Prostate gland (tissue), 2 donors: ENCODE results near the gene NR2C2AP. TPM values are rescaled to one million over a fixed set of nuclear protein-coding genes. Genes with fewer than 3 reads are reported as not detected.
"Not testable (repeated sequence)": the region's sequence is repeated elsewhere in the genome, so short reads cannot be mapped to it uniquely, and the experiment has no call there.

Experiments
- DNase-seq: peaks from one replicate; pipeline ENCODE4 v3.0.0-alpha.2; 2019; ENCODE audit warnings: low spot score
- H3K27ac ChIP-seq, 2 donors: fragments of 200-600 bp; sonication (generic); 2 replicates each; pipeline ENCODE4 v1.5.1; 2017 to 2019
- H3K27me3 ChIP-seq: fragments of 200-600 bp; sonication (generic); replicated peaks from 2 replicates; pipeline ENCODE4 v1.5.1; 2019; ENCODE audit not compliant: insufficient read depth
- H3K36me3 ChIP-seq, 2 donors: fragments of 200-600 bp; sonication (generic); 1 replicate in 1 of 2; 2 replicates in 1 of 2; pipeline versions ENCODE4 v1.5.1 to v1.8.1; 2017 to 2019
- H3K4me1 ChIP-seq: fragments of 200-600 bp; sonication (generic); replicated peaks from 2 replicates; pipeline ENCODE4 v1.5.1; 2019
- H3K4me3 ChIP-seq, 2 donors: fragments of 200-600 bp; sonication (generic); 2 replicates each; pipeline ENCODE4 v1.5.1; 2017 to 2019
- H3K9me3 ChIP-seq: fragments of 200-600 bp; sonication (generic); 2 replicates; pipeline ENCODE4 v1.5.1; 2017
- CTCF ChIP-seq, 4 experiments: fragments of 200-600 bp in 2 of 4; fragments of 450-650 bp in 2 of 4; sonication (generic) in 2 of 4; IDR thresholded peaks; 1 replicate in 3 of 4; 2 replicates in 1 of 4; pipeline ENCODE4 v1.5.1; 2016 to 2019; ENCODE audit warnings: antibody characterized with exemption in 4 of 4, mild to moderate bottlenecking in 2 of 4, moderate library complexity in 2 of 4
- POLR2A ChIP-seq: fragments of 450-650 bp; IDR thresholded peaks from one replicate; pipeline ENCODE4 v1.6.1; 2016; ENCODE audit warnings: antibody characterized with exemption, mild to moderate bottlenecking
- POLR2AphosphoS5 ChIP-seq: sonication (generic); formaldehyde crosslinking; IDR thresholded peaks from one replicate; pipeline ENCODE4 v1.6.1; 2017; ENCODE audit warnings: antibody characterized with exemption
- WGBS: methylation state at CpG from one replicate; pipeline ENCODE4 v1.1.5; 2018; 5-methylcytosine and 5-hydroxymethylcytosine counted together
- intact Hi-C: fragments of 100-400 bp; cut with DNase I; formaldehyde crosslinking; loops from one replicate; pipeline ENCODE4 v1.14.2; 2022
- total RNA-seq, 2 donors: library from RNA; depleted of rRNA; stranded (reverse); fragments of >200 nt; gene quantifications; one replicate each; pipeline ENCODE4 v1.1.0, GENCODE V29; 2016

Gene NR2C2AP
- total RNA-seq, 2 donors from 2014 or later, result 12.8 to 13.2 TPM

- intact Hi-C loops, result no loop called here
- H3K36me3 ChIP-seq, result peaks cover 3 to 8% of the 10 kb centered on the region in 2 donors
- H3K4me3 ChIP-seq, result no peak overlapping the region
- H3K27ac ChIP-seq, result no peak overlapping the region
- DNase-seq, result no peak
- H3K9me3 ChIP-seq, result no peaks in the 10 kb centered on the region
- TF ChIP-seq CTCF (IDR thresholded peaks at IDR 0.05) (no peak), POLR2AphosphoS5 (no peak), POLR2A (no peak)
- WGBS, result 94% methylated on average over 16 of the region's 17 CpGs
- no peaks in the 10 kb centered on the region for H3K4me1 ChIP-seq
- no peaks in the 10 kb centered on the region for H3K27me3 ChIP-seq
Observed at GRCh38 chr19:19179548-19180441, 23.4 kb downstream of the NR2C2AP start.

- Histone ChIP-seq H3K4me3 (no peak overlapping the region), H3K9me3 (no peaks in the 10 kb centered on the region), H3K36me3 (peaks cover 0 to 5% of the 10 kb centered on the region in 2 donors), H3K27ac (no peak overlapping the region), H3K4me1 (no peaks in the 10 kb centered on the region), H3K27me3 (no peaks in the 10 kb centered on the region)
- DNase-seq, result no peak
- WGBS, result 96% methylated on average over 8 of the region's 8 CpGs
- intact Hi-C loops, result no loop called here
- TF ChIP-seq POLR2AphosphoS5 (no peak), POLR2A (no peak)
Observed at GRCh38 chr19:19176950-19177349, 26.3 kb downstream of the NR2C2AP start.

DNA sequence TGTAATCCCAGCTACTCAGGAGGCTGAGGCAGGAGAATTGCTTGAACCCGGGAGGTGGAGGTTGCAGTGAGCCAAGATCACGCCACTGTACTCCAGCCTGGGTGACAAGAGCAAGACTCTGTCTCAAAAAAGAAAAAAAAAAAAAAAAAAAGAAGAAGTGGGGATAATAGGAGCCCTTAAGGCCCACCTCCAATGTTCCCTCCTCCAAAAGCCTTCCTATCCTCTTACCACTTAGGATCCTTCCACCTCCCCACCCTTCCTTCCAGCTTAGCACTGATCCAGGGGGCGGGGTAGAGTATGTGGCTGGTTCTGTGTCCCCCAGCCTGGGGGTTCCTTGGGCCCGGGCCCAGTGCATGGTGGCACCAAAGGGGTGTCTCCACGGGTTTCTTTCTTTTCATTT, 30.0 kb downstream of the NR2C2AP start:
- H3K27ac ChIP-seq, DNase-seq, H3K4me3 ChIP-seq, H3K36me3 ChIP-seq, H3K4me1 ChIP-seq, H3K27me3 ChIP-seq, H3K9me3 ChIP-seq, intact Hi-C loops: not testable (repeated sequence)
- WGBS, result 93% methylated on average over 5 of the region's 5 CpGs

GRCh38 chr19:19171821-19172532, 31.2 kb downstream of the NR2C2AP start:
- intact Hi-C loops, result no loop called here
- H3K27ac ChIP-seq, result no peak overlapping the region
- no peaks in the 10 kb centered on the region for H3K4me1 ChIP-seq
- 77% methylated on average over 8 of the region's 8 CpGs for WGBS
- H3K27me3 ChIP-seq, result no peaks in the 10 kb centered on the region
- DNase-seq, result no peak
- TF ChIP-seq POLR2A (no peak), CTCF (IDR thresholded peaks at IDR 0.05) (no peak), POLR2AphosphoS5 (no peak)
- no peaks in the 10 kb centered on the region for H3K9me3 ChIP-seq
- no peak overlapping the region for H3K4me3 ChIP-seq
- H3K36me3 ChIP-seq, result no peaks in the 10 kb centered on the region

DNA sequence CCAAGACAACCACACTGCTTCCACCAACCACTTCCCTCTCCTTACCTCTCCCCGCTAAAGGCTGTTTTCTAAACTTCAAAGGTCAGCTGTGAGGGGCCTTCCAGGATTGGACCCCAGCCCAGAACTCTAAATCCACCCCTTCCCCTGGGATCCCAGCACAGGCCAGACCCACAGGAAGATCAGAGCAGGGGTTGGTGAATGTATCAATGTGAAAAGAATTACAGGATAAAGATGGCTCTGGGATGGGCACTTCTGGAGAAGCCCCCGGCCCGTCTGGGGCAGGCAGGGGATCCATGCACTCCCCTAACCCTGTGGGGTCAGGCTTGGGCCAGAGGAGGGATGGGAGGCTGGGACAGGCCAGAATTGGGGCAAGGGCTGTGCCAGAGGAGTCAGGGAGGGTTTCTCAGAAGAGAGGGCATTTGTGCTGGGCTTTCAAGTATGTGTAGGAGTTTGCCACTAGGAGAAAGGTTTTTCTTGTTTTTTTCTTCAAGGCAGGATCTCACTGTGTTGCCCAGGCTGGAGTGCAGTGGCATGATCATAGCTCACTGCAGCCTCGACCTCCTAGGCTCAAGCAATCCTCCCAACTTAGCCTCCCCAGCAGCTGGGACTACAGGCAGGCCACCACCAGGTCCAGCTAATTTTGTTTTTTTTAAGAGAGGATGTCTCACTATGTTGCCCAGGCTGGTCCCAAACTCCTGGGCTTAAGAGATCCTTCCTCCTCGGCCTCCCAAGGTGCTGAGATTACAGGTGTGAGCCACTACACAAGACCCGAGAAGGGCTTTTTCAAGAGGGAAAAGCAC, 32.1 kb downstream of the NR2C2AP start:
- WGBS, result 91% methylated on average over 6 of the region's 6 CpGs
- Histone ChIP-seq H3K9me3 (no peaks in the 10 kb centered on the region), H3K4me3 (no peak overlapping the region), H3K27ac (no peak overlapping the region), H3K27me3 (no peaks in the 10 kb centered on the region), H3K4me1 (no peaks in the 10 kb centered on the region), H3K36me3 (no peaks in the 10 kb centered on the region)
- intact Hi-C loops, result no loop called here
- DNase-seq, result no peak
- TF ChIP-seq POLR2AphosphoS5, result no peak
- no peak for TF ChIP-seq POLR2A
- no peak for TF ChIP-seq CTCF (IDR thresholded peaks at IDR 0.05)
